CD14-positive monocyte (primary cell): ENCODE measurements around the gene LOXHD1. TPM values are rescaled to one million over a fixed set of nuclear protein-coding genes. Genes with fewer than 3 reads are reported as not detected.

Experiments
- DNase-seq, 3 donors: peaks; one replicate each; pipeline ENCODE4 v3.0.0-alpha.2; 2011 to 2022
- H2AFZ ChIP-seq: 2 replicates; pipeline ENCODE4 v1.6.0; 2012; ENCODE audit warnings: mild to moderate bottlenecking, low read depth, low read length, inconsistent platforms; ENCODE audit not compliant: insufficient read depth, poor library complexity, severe bottlenecking
- H3K27ac ChIP-seq, 2 donors: 1 replicate in 1 of 2; 2 replicates in 1 of 2; pipeline ENCODE4 v1.5.1; 2012 to 2013; ENCODE audit warnings: low read length in 2 of 2, control low read depth in 1 of 2, inconsistent platforms in 1 of 2, low read depth in 1 of 2, mild to moderate bottlenecking in 1 of 2
- H3K27me3 ChIP-seq, 2 donors: one replicate each; pipeline versions ENCODE4 v1.6.0 to v1.6.1; 2011 to 2013; ENCODE audit warnings: low read length in 2 of 2; ENCODE audit not compliant: control insufficient read depth in 2 of 2, insufficient read depth in 2 of 2
- H3K36me3 ChIP-seq, 2 donors: replicated peaks in 1 of 2; 1 replicate in 1 of 2; 2 replicates in 1 of 2; pipeline versions ENCODE4 v1.5.1 to v1.6.1; 2012 to 2013; ENCODE audit warnings: low read length in 2 of 2, control low read depth in 1 of 2, inconsistent platforms in 1 of 2, mild to moderate bottlenecking in 1 of 2; ENCODE audit not compliant: insufficient read depth in 2 of 2, control insufficient read depth in 1 of 2
- H3K4me1 ChIP-seq, 2 donors: 1 replicate in 1 of 2; 2 replicates in 1 of 2; pipeline versions ENCODE4 v1.5.1 to v1.6.1; 2012 to 2013; ENCODE audit warnings: low read length in 2 of 2, control low read depth in 1 of 2, inconsistent platforms in 1 of 2, mild to moderate bottlenecking in 1 of 2, moderate library complexity in 1 of 2; ENCODE audit not compliant: insufficient read depth in 2 of 2, control insufficient read depth in 1 of 2
- H3K4me2 ChIP-seq: replicated peaks from 2 replicates; pipeline ENCODE3; 2012; ENCODE audit warnings: low read length, moderate library complexity, mild to moderate bottlenecking; ENCODE audit not compliant: poor library complexity, severe bottlenecking; ENCODE audit errors: extremely low read depth
- H3K4me3 ChIP-seq, 3 experiments: fragments of 200-600 bp in 1 of 3; sonication (generic) in 1 of 3; replicated peaks in 1 of 3; 1 replicate in 2 of 3; 2 replicates in 1 of 3; pipeline ENCODE4 v1.5.1; 2011 to 2013; ENCODE audit warnings: low read length in 3 of 3, mild to moderate bottlenecking in 3 of 3, control low read depth in 2 of 3, low read depth in 2 of 3, inconsistent platforms in 1 of 3, moderate library complexity in 1 of 3
- H3K79me2 ChIP-seq: 2 replicates; pipeline ENCODE4 v1.6.0; 2012; ENCODE audit warnings: mild to moderate bottlenecking, control low read depth, inconsistent platforms, low read length, moderate library complexity; ENCODE audit not compliant: insufficient read depth
- H3K9ac ChIP-seq: 2 replicates; pipeline ENCODE4 v1.6.0; 2017; ENCODE audit warnings: low read length, mild to moderate bottlenecking; ENCODE audit not compliant: insufficient read depth, poor library complexity, severe bottlenecking
- H3K9me3 ChIP-seq, 2 donors: replicated peaks in 1 of 2; 1 replicate in 1 of 2; 2 replicates in 1 of 2; pipeline versions ENCODE4 v1.5.1 to v1.6.1; 2012 to 2013; ENCODE audit warnings: low read length in 2 of 2, control low read depth in 1 of 2; ENCODE audit not compliant: control insufficient read depth in 1 of 2, insufficient read depth in 1 of 2
- H4K20me1 ChIP-seq: 2 replicates; pipeline ENCODE4 v1.6.0; 2012; ENCODE audit warnings: mild to moderate bottlenecking, low read length, control low read depth, moderate library complexity; ENCODE audit not compliant: insufficient read depth
- H3K27ac Mint-ChIP-seq, 7 donors: one replicate each; pipeline ENCODE4 v1.8.0; 2020; ENCODE audit warnings: mild to moderate bottlenecking in 7 of 7, mixed read lengths in 7 of 7, moderate library complexity in 6 of 7, inconsistent platforms in 2 of 7
- H3K27me3 Mint-ChIP-seq, 3 donors: one replicate each; pipeline ENCODE4 v1.8.0; 2021 to 2022; ENCODE audit warnings: low read depth in 3 of 3, mild to moderate bottlenecking in 3 of 3, mixed read lengths in 3 of 3, moderate library complexity in 3 of 3, inconsistent platforms in 1 of 3
- H3K36me3 Mint-ChIP-seq, 2 donors: one replicate each; pipeline ENCODE4 v1.8.0; 2020; ENCODE audit warnings: mixed read lengths in 2 of 2, inconsistent platforms in 1 of 2, mild to moderate bottlenecking in 1 of 2
- H3K4me1 Mint-ChIP-seq: one replicate; pipeline ENCODE4 v1.8.0; 2020; ENCODE audit warnings: mild to moderate bottlenecking, mixed read lengths
- H3K4me3 Mint-ChIP-seq, 2 donors: one replicate each; pipeline ENCODE4 v1.8.0; 2020; ENCODE audit warnings: mild to moderate bottlenecking in 2 of 2, mixed read lengths in 2 of 2, moderate library complexity in 1 of 2
- H3K9me3 Mint-ChIP-seq, 7 donors: one replicate each; pipeline ENCODE4 v1.8.0; 2020 to 2022; ENCODE audit warnings: mixed read lengths in 7 of 7, mild to moderate bottlenecking in 6 of 7, moderate library complexity in 6 of 7, inconsistent platforms in 2 of 7
- WGBS: methylation state at CpG from one replicate; pipeline ENCODE4 v1.1.5; 2013; ENCODE audit warnings: missing lambda C conversion rate; ENCODE audit not compliant: insufficient coverage; 5-methylcytosine and 5-hydroxymethylcytosine counted together
- intact Hi-C, 2 donors: fragments of 100-400 bp; cut with micrococcal nuclease; formaldehyde crosslinking; loops; one replicate each; pipeline versions ENCODE4 v1.15.0 to v1.15.1; 2023
- polyA plus RNA-seq, 3 donors: library from polyadenylated mRNA; depleted of rRNA in 1 of 3; unstranded in 2 of 3; stranded (reverse) in 1 of 3; fragments of 300-500 nt in 2 of 3; fragments of >200 nt in 1 of 3; fragmentation: Illumina TruSeq in 2 of 3; gene quantifications; 1 replicate in 2 of 3; 2 replicates in 1 of 3; pipeline ENCODE4 v1.2.3, GENCODE V29; 2012 to 2021
- TF ChIP-seq, protein P1 (sequence below): fragments of 200-600 bp; IDR thresholded peaks from one replicate; pipeline ENCODE4 v1.8.0; 2022; ENCODE audit warnings: antibody characterized with exemption, mild to moderate bottlenecking

Gene LOXHD1
- polyA plus RNA-seq, 3 donors: 0.33 to 10.9 (median 0.61) TPM

GRCh38 chr18:46570134-46570533, 86.9 kb downstream of the LOXHD1 start:
- H3K36me3 Mint-ChIP-seq: peaks cover 0 to 38% of the 10 kb centered on the region in 2 donors
- H3K4me2 ChIP-seq: no peak overlapping the region
- intact Hi-C loops: no loop called here
- no peak overlapping the region for H3K27ac ChIP-seq
- peaks cover 3 to 11% (median 6%) of the 10 kb centered on the region in 3 donors for H3K27me3 Mint-ChIP-seq
- H3K9me3 ChIP-seq: no peaks in the 10 kb centered on the region
- H4K20me1 ChIP-seq: no peaks in the 10 kb centered on the region
- 84% methylated on average over 4 of the region's 5 CpGs for WGBS
- H2AFZ ChIP-seq: no peak overlapping the region
- H3K4me3 ChIP-seq: no peak overlapping the region
- TF ChIP-seq, protein P1, sequence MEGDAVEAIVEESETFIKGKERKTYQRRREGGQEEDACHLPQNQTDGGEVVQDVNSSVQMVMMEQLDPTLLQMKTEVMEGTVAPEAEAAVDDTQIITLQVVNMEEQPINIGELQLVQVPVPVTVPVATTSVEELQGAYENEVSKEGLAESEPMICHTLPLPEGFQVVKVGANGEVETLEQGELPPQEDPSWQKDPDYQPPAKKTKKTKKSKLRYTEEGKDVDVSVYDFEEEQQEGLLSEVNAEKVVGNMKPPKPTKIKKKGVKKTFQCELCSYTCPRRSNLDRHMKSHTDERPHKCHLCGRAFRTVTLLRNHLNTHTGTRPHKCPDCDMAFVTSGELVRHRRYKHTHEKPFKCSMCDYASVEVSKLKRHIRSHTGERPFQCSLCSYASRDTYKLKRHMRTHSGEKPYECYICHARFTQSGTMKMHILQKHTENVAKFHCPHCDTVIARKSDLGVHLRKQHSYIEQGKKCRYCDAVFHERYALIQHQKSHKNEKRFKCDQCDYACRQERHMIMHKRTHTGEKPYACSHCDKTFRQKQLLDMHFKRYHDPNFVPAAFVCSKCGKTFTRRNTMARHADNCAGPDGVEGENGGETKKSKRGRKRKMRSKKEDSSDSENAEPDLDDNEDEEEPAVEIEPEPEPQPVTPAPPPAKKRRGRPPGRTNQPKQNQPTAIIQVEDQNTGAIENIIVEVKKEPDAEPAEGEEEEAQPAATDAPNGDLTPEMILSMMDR: no peak
- H3K4me1 ChIP-seq: peaks cover 4 to 10% of the 10 kb centered on the region in 2 donors
- H3K27me3 ChIP-seq: no peaks in the 10 kb centered on the region
- H3K9me3 Mint-ChIP-seq: peaks cover 0 to 3% (median 0%) of the 10 kb centered on the region in 7 donors
- H3K79me2 ChIP-seq: no peaks in the 10 kb centered on the region
- H3K27ac Mint-ChIP-seq: no peak overlapping the region
- H3K4me3 Mint-ChIP-seq: no peak overlapping the region
- DNase-seq: no peak
- H3K9ac ChIP-seq: no peak overlapping the region
- peaks cover 5% of the 10 kb centered on the region for H3K4me1 Mint-ChIP-seq
- peaks cover 28 to 71% of the 10 kb centered on the region in 2 donors for H3K36me3 ChIP-seq

GRCh38 chr18:46569211-46569610, 87.8 kb downstream of the LOXHD1 start:
- H3K27ac Mint-ChIP-seq: peak overlapping the region in 1 of 7 donors; percentile 32
- H3K9me3 Mint-ChIP-seq: peaks cover 0 to 3% (median 0%) of the 10 kb centered on the region in 7 donors
- H3K4me3 Mint-ChIP-seq: no peak overlapping the region
- no peak for DNase-seq
- no peak overlapping the region for H3K27ac ChIP-seq
- WGBS: 92% methylated on average over 5 of the region's 7 CpGs
- no peak overlapping the region for H3K4me2 ChIP-seq
- H4K20me1 ChIP-seq: no peaks in the 10 kb centered on the region
- H3K79me2 ChIP-seq: no peaks in the 10 kb centered on the region
- no peak overlapping the region for H3K9ac ChIP-seq
- no peaks in the 10 kb centered on the region for H3K4me1 Mint-ChIP-seq
- no peak overlapping the region for H3K4me3 ChIP-seq
- peaks cover 28 to 71% of the 10 kb centered on the region in 2 donors for H3K36me3 ChIP-seq
- H3K27me3 ChIP-seq: no peaks in the 10 kb centered on the region
- peaks cover 0 to under 1% of the 10 kb centered on the region in 2 donors for H3K4me1 ChIP-seq
- TF ChIP-seq, protein P1: no peak
- H3K27me3 Mint-ChIP-seq: peaks cover 3 to 12% (median 6%) of the 10 kb centered on the region in 3 donors
- intact Hi-C loops: no loop called here
- H3K36me3 Mint-ChIP-seq: peaks cover 0 to 39% of the 10 kb centered on the region in 2 donors
- no peak overlapping the region for H2AFZ ChIP-seq
- H3K9me3 ChIP-seq: no peaks in the 10 kb centered on the region
